Endothelial cell of umbilical vein (primary cell): ENCODE data around the gene RIC8A. TPM values are rescaled to one million over a fixed set of nuclear protein-coding genes. Genes with fewer than 3 reads are reported as not detected.
A peak's percentile ranks its signal among the peaks of the same experiment; 100 is the strongest.

Experiments used
- BruUV-seq: library from RNA; stranded (reverse); fragments of 400-500 nt; replicated peaks from 2 replicates; lab custom pipeline; 2021; lab: Mats Ljungman, UMichigan
- CTCF ChIA-PET: fragments of 300-600, 350-600 bp; sonication (Branson Sonifier 250); formaldehyde crosslinking; loops from one replicate; lab custom pipeline; 2021; ENCODE audit warnings: antibody characterized with exemption, inconsistent platforms; lab: Charles Lee
- POLR2A ChIA-PET: fragments of 300-600, 350-600 bp; sonication (Branson Sonifier 250); formaldehyde crosslinking; loops from one replicate; lab custom pipeline; 2021; ENCODE audit warnings: antibody characterized with exemption, inconsistent platforms; lab: Charles Lee
- DNase-seq: peaks from one replicate; pipeline ENCODE4 v3.0.0-alpha.2; 2011; ENCODE audit warnings: low read depth, low spot score
- FAIRE-seq: peaks from 2 replicates; lab custom pipeline; 2011; peaks lifted over from hg19 to GRCh38; lab: Jason Lieb, UNC
- H2AFZ ChIP-seq: 2 replicates; pipeline ENCODE4 v1.6.0; 2012; ENCODE audit warnings: low read depth, low read length, control low read depth, inconsistent platforms
- H3K27ac ChIP-seq: 2 replicates; pipeline ENCODE4 v1.5.1; 2011; ENCODE audit warnings: low read depth, mild to moderate bottlenecking, control low read depth, low read length, moderate library complexity; ENCODE audit not compliant: insufficient read depth
- H3K27me3 ChIP-seq, 2 experiments: 2 replicates each; pipeline versions ENCODE4 v1.6.0 to v1.6.1; 2011; ENCODE audit warnings: low read length in 2 of 2, mixed read lengths in 1 of 2; ENCODE audit not compliant: control insufficient read depth in 2 of 2, insufficient read depth in 2 of 2
- H3K36me3 ChIP-seq, 2 experiments: 2 replicates in 1 of 2; 3 replicates in 1 of 2; pipeline ENCODE4 v1.5.1; 2011; ENCODE audit warnings: low read length in 2 of 2, mild to moderate bottlenecking in 1 of 2, moderate library complexity in 1 of 2; ENCODE audit not compliant: control insufficient read depth in 2 of 2, insufficient read depth in 2 of 2; ENCODE audit errors: extremely low read depth in 1 of 2
- H3K4me1 ChIP-seq: 3 replicates; pipeline ENCODE4 v1.5.1; 2011; ENCODE audit warnings: mild to moderate bottlenecking, low read length; ENCODE audit not compliant: control insufficient read depth, insufficient read depth; ENCODE audit errors: extremely low read depth
- H3K4me2 ChIP-seq: 2 replicates; pipeline ENCODE4 v1.6.1; 2011; ENCODE audit warnings: low read length, control low read depth, mixed read lengths; ENCODE audit not compliant: insufficient read depth
- H3K4me3 ChIP-seq, 3 experiments: fragments of 200-600 bp in 1 of 3; sonication (generic), shearing (Covaris generic) in 1 of 3; replicated peaks in 1 of 3; 2 replicates each; pipeline ENCODE4 v1.5.1; 2011 to 2016; ENCODE audit warnings: control low read depth in 3 of 3, low read length in 3 of 3, mild to moderate bottlenecking in 2 of 3, inconsistent platforms in 1 of 3, low read depth in 1 of 3, moderate library complexity in 1 of 3; ENCODE audit not compliant: insufficient read depth in 1 of 3
- H3K79me2 ChIP-seq: 2 replicates; pipeline ENCODE4 v1.6.0; 2012; ENCODE audit warnings: low read length, inconsistent platforms; ENCODE audit not compliant: control insufficient read depth, insufficient read depth
- H3K9ac ChIP-seq: replicated peaks from 2 replicates; pipeline ENCODE3; 2011; ENCODE audit warnings: low read length, control low read depth; ENCODE audit not compliant: insufficient read depth; ENCODE audit errors: extremely low read depth
- H3K9me1 ChIP-seq: replicated peaks from 3 replicates; pipeline ENCODE4 v1.6.0; 2011; ENCODE audit warnings: mild to moderate bottlenecking, low read length; ENCODE audit not compliant: control insufficient read depth, insufficient read depth; ENCODE audit errors: extremely low read depth
- H3K9me3 ChIP-seq: replicated peaks from 2 replicates; pipeline ENCODE4 v1.5.1; 2012; ENCODE audit warnings: low read length, inconsistent platforms; ENCODE audit not compliant: control insufficient read depth, insufficient read depth
- H4K20me1 ChIP-seq: replicated peaks from 2 replicates; pipeline ENCODE3; 2011; ENCODE audit warnings: mild to moderate bottlenecking, low read length; ENCODE audit not compliant: control insufficient read depth, insufficient read depth; ENCODE audit errors: extremely low read depth
- FOS ChIP-seq: IDR thresholded peaks from 2 replicates; pipeline ENCODE4 v1.6.1; 2011; ENCODE audit warnings: mild to moderate bottlenecking, low read length, moderate library complexity, borderline replicate concordance; ENCODE audit not compliant: insufficient read depth
- JUN ChIP-seq: IDR thresholded peaks from 2 replicates; pipeline ENCODE4 v1.6.1; 2011; ENCODE audit warnings: borderline replicate concordance, low read depth; ENCODE audit not compliant: insufficient read length, insufficient read depth
- dilution Hi-C: fragments of 300-500 bp; cut with MboI; formaldehyde crosslinking; loops from one replicate; pipeline ENCODE4 v1.15.0; 2019; ENCODE audit warnings: low sequenced_read_pairs; ENCODE audit not compliant: extremely low pct_ligation_motif_present
- intact Hi-C: fragments of 100-400 bp; cut with micrococcal nuclease; formaldehyde crosslinking; loops from one replicate; pipeline ENCODE4 v1.10.0; 2022
- polyA plus RNA-seq, 4 experiments: library from polyadenylated mRNA; depleted of rRNA in 3 of 4; stranded (reverse) in 3 of 4; unstranded in 1 of 4; fragments of >200 nt; gene quantifications; 2 replicates each; pipeline versions ENCODE4 v1.2.1 to v1.2.3, GENCODE V29; 2011 to 2012; ENCODE audit warnings: missing spikeins in 1 of 4
- total RNA-seq: library from RNA; stranded (reverse); gene quantifications from 2 replicates; pipeline ENCODE4 v1.2.3, GENCODE V29; 2021

Gene RIC8A
- total and polyA plus RNA-seq, 2 donors (not counting 3 experiments of a cell fraction or from before 2014, with no cell fraction given) = 112 to 143 TPM

- TF ChIP-seq JUN = no peak
- Histone ChIP-seq H3K4me3 (no peak overlapping the region), H3K9me1 (no peaks in the 10 kb centered on the region), H3K4me2 (no peak overlapping the region), H3K79me2 (no peaks in the 10 kb centered on the region), H3K27me3 (no peaks in the 10 kb centered on the region), H3K4me1 (no peaks in the 10 kb centered on the region), H2AFZ (no peak overlapping the region), H3K9ac (no peak overlapping the region), H3K9me3 (no peaks in the 10 kb centered on the region), H3K27ac (no peak overlapping the region), H4K20me1 (no peaks in the 10 kb centered on the region), H3K36me3 (peaks cover 14 to 36% of the 10 kb centered on the region in 2 experiments)
- TSS peak; percentile 61 for BruUV-seq
- intact Hi-C loops = loop anchor here (5.0 kb wide), 1 partner anchor 195 kb away; no protein-coding TSS in a partner anchor
- dilution Hi-C loops = no loop called here
- CTCF ChIA-PET = interaction anchor here (1.4 to 5.0 kb wide), 2 partner anchors 31 to 110 kb away, joined by 3 to 71 read pairs; no protein-coding TSS in a partner anchor
- FAIRE-seq = no peak
- no peak for DNase-seq
- POLR2A ChIA-PET = no interaction called here
These were observed 45.2 kb downstream of the RIC8A start for GRCh38 chr11:252666-253065.

GRCh38 chr11:253160-253885, 45.8 kb downstream of the RIC8A start:
- H2AFZ ChIP-seq = no peak overlapping the region
- FAIRE-seq (no peak), DNase-seq (no peak)
- dilution Hi-C loops (no loop called here), intact Hi-C loops (loop anchor here (5.0 kb wide), 1 partner anchor 194 kb away; no protein-coding TSS in a partner anchor)
- H3K27ac ChIP-seq = no peak overlapping the region
- no peak for TF ChIP-seq FOS
- no peaks in the 10 kb centered on the region for H3K9me1 ChIP-seq
- H3K27me3 ChIP-seq = no peaks in the 10 kb centered on the region
- no peaks in the 10 kb centered on the region for H3K9me3 ChIP-seq
- H4K20me1 ChIP-seq = no peaks in the 10 kb centered on the region
- H3K79me2 ChIP-seq = no peaks in the 10 kb centered on the region
- H3K9ac ChIP-seq = no peak overlapping the region
- no peaks in the 10 kb centered on the region for H3K4me1 ChIP-seq
- CTCF ChIA-PET = interaction anchor here (1.4 kb wide), 1 partner anchor 31 kb away, joined by 3 read pairs; no protein-coding TSS in a partner anchor
- no peak overlapping the region for H3K4me2 ChIP-seq
- H3K4me3 ChIP-seq = no peak overlapping the region
- POLR2A ChIA-PET = no interaction called here
- BruUV-seq = no TSS peak
- H3K36me3 ChIP-seq = peaks cover 14 to 33% of the 10 kb centered on the region in 2 experiments
